GM23338 (cell line): Measurements from ENCODE around the gene PFN2. TPM values are rescaled to one million over a fixed set of nuclear protein-coding genes. Genes with fewer than 3 reads are reported as not detected.

Source experiments
- ATAC-seq: fragments of 200-7000 bp; cut with Tn5 transposase; 3 replicates; pipeline ENCODE4 v1.9.1; 2020
- DNase-seq: peaks from one replicate; pipeline ENCODE4 v3.0.0-alpha.2; 2015; ENCODE audit warnings: low spot score
- H2AFZ ChIP-seq: fragments of 200-600 bp; sonication (generic); 2 replicates; pipeline ENCODE4 v1.8.0; 2016; ENCODE audit warnings: antibody characterized with exemption, mild to moderate bottlenecking, moderate library complexity
- H3F3A ChIP-seq: fragments of 200-600 bp; sonication (generic); replicated peaks from 2 replicates; pipeline ENCODE4 v1.8.0; 2017; ENCODE audit warnings: antibody characterized with exemption, mixed run types, low read depth
- H3K27ac ChIP-seq: fragments of 200-600 bp; sonication (generic); 2 replicates; pipeline ENCODE4 v1.6.1; 2016; ENCODE audit warnings: low read depth
- H3K27me3 ChIP-seq: fragments of 200-600 bp; sonication (generic); 2 replicates; pipeline ENCODE4 v1.8.0; 2016; ENCODE audit warnings: mild to moderate bottlenecking, mixed run types, moderate library complexity; ENCODE audit not compliant: insufficient read depth
- H3K36me3 ChIP-seq: fragments of 200-600 bp; sonication (generic); 2 replicates; pipeline ENCODE4 v1.8.0; 2016; ENCODE audit warnings: mild to moderate bottlenecking; ENCODE audit not compliant: insufficient read depth
- H3K4me1 ChIP-seq: fragments of 200-600 bp; sonication (generic); 2 replicates; pipeline ENCODE4 v1.8.0; 2016; ENCODE audit warnings: mild to moderate bottlenecking, moderate library complexity; ENCODE audit not compliant: insufficient read depth
- H3K4me2 ChIP-seq: fragments of 200-600 bp; sonication (generic); 2 replicates; pipeline ENCODE4 v1.7.1; 2017; ENCODE audit warnings: mixed run types
- H3K4me3 ChIP-seq: fragments of 200-600 bp; sonication (generic); 2 replicates; pipeline ENCODE4 v1.6.1; 2016; ENCODE audit warnings: mixed run types
- H3K79me2 ChIP-seq: fragments of 200-600 bp; sonication (generic); replicated peaks from 2 replicates; pipeline ENCODE4 v1.8.0; 2017; ENCODE audit warnings: mild to moderate bottlenecking; ENCODE audit not compliant: insufficient read depth
- H3K9me2 ChIP-seq: fragments of 200-600 bp; sonication (generic); 2 replicates; pipeline ENCODE4 v1.8.0; 2017; ENCODE audit not compliant: insufficient read depth
- H4K20me1 ChIP-seq: fragments of 200-600 bp; sonication (generic); replicated peaks from 2 replicates; pipeline ENCODE4 v1.8.0; 2017; ENCODE audit warnings: mild to moderate bottlenecking; ENCODE audit not compliant: insufficient read depth
- H3K27ac Mint-ChIP-seq: 2 replicates; pipeline ENCODE4 v1.8.0; 2020; ENCODE audit warnings: inconsistent platforms, mild to moderate bottlenecking, moderate library complexity, mixed read lengths
- H3K27me3 Mint-ChIP-seq: 3 replicates; pipeline ENCODE4 v1.8.0; 2022; ENCODE audit warnings: low read depth, mild to moderate bottlenecking, moderate library complexity, mixed read lengths, inconsistent platforms; ENCODE audit not compliant: insufficient read depth, poor library complexity
- H3K36me3 Mint-ChIP-seq: 3 replicates; pipeline ENCODE4 v1.8.0; 2021; ENCODE audit warnings: low read depth, mild to moderate bottlenecking, inconsistent platforms, moderate library complexity, mixed read lengths
- H3K4me1 Mint-ChIP-seq: 3 replicates; pipeline ENCODE4 v1.8.0; 2020; ENCODE audit warnings: mild to moderate bottlenecking, inconsistent platforms, mixed read lengths
- H3K4me3 Mint-ChIP-seq: 3 replicates; pipeline ENCODE4 v1.8.0; 2021; ENCODE audit warnings: moderate library complexity, mild to moderate bottlenecking, inconsistent platforms, mixed read lengths
- H3K9me3 Mint-ChIP-seq: 3 replicates; pipeline ENCODE4 v1.8.0; 2020; ENCODE audit warnings: moderate library complexity, mild to moderate bottlenecking, inconsistent platforms, mixed read lengths
- ETS1 ChIP-seq: IDR thresholded peaks from 2 replicates; pipeline ENCODE4 v1.6.1; 2016; ENCODE audit warnings: antibody characterized with exemption
- POLR2AphosphoS5 ChIP-seq: IDR thresholded peaks from 2 replicates; pipeline ENCODE4 v1.6.1; 2016; ENCODE audit warnings: antibody characterized with exemption, low read depth
- ZNF331 ChIP-seq: fragments of 250-450 bp; sonication (Bioruptor Pico); IDR thresholded peaks from 2 replicates; pipeline ENCODE4 v1.5.0; 2020; ENCODE audit warnings: low read depth, mild to moderate bottlenecking, moderate library complexity
- ZNF462 ChIP-seq: fragments of 250-450 bp; sonication (Bioruptor Pico); IDR thresholded peaks from 2 replicates; pipeline ENCODE4 v1.5.0; 2020; ENCODE audit warnings: mild to moderate bottlenecking, moderate library complexity
- polyA plus RNA-seq: library from polyadenylated mRNA; unstranded; fragments of >200 nt; fragmentation: Nextera tagmentation; extraction: Ambion mirVana; gene quantifications from 2 replicates; pipeline ENCODE4 v1.2.1, GENCODE V29; 2016
- total RNA-seq: library from RNA; depleted of rRNA; stranded (reverse); fragments of >200 nt; shearing (Covaris generic); gene quantifications from 2 replicates; pipeline ENCODE4 v1.2.3, GENCODE V29; 2014

The PFN2 gene
- total and polyA plus RNA-seq, 2 experiments from 2014 or later = 183 to 212 TPM

DNA sequence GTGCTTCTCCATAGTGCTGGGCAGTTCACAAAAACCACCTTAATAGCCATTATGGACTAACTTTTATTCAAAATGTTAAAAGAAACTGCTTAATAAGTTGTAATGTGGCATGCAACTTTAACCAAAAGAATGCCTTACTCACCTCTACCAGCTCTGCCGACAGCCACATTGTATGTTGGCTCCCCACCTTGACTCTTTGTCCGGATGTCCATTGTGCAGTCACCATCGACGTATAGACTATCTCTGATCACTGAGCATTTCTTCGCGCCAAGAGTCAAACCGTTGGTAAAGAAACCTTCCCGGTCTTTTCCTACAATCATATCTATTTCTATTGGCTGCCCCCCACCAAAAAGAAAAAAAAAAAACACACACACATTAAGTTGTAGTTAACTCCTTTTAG is 2.5 kb downstream of the PFN2 start:
- Mint-ChIP-seq H3K27me3 (peaks cover 16% of the 10 kb centered on the region), H3K36me3 (peaks cover 64% of the 10 kb centered on the region), H3K27ac (peak overlapping the region; percentile 97), H3K9me3 (no peaks in the 10 kb centered on the region; the same call in none of the 3 replicates), H3K4me1 (peaks cover 51% of the 10 kb centered on the region), H3K4me3 (peak overlapping the region; percentile 91)
- peak overlapping the region; percentile 64 for H3K4me3 ChIP-seq
- H3K27me3 ChIP-seq = no peaks in the 10 kb centered on the region
- peak overlapping the region; percentile 81 for H3K4me2 ChIP-seq
- TF ChIP-seq ZNF331 (no peak), POLR2AphosphoS5 (0 out of 2 replicates have a peak, but pooled peaks have one; percentile 14), ETS1 (no peak), ZNF462 (CRISPR knock-in tag) (no peak)
- no peaks in the 10 kb centered on the region for H3F3A ChIP-seq
- H3K79me2 ChIP-seq = peaks cover 80% of the 10 kb centered on the region
- peaks cover 35% of the 10 kb centered on the region for H3K4me1 ChIP-seq
- ATAC-seq (no peak), DNase-seq (peak; percentile 16)
- no peaks in the 10 kb centered on the region for H3K9me2 ChIP-seq
- H3K36me3 ChIP-seq = peaks cover 3% of the 10 kb centered on the region; the same call in 1 of the 2 replicates
- no peak overlapping the region for H2AFZ ChIP-seq
- peaks cover 10% of the 10 kb centered on the region; the same call in 1 of the 2 replicates for H4K20me1 ChIP-seq
- peak overlapping the region; percentile 96 for H3K27ac ChIP-seq
